GM12865 (cell line): ENCODE measurements around the gene ATG12.
"Not testable (repeated sequence)": the region's sequence is repeated elsewhere in the genome, so short reads cannot be mapped to it uniquely, and the experiment has no call there.

Source experiments
- DNase-seq: peaks from one replicate; pipeline ENCODE4 v3.0.0; 2010; ENCODE audit warnings: low read depth
- H3K4me3 ChIP-seq: 2 replicates; pipeline ENCODE4 v1.5.1; 2011; ENCODE audit warnings: mild to moderate bottlenecking, low read depth, low read length, control low read depth
- TF ChIP-seq, protein P1 (sequence below): IDR thresholded peaks from 2 replicates; pipeline ENCODE4 v1.5.1; 2011; ENCODE audit warnings: low read length, control low read depth, low read depth, inconsistent platforms; ENCODE audit not compliant: insufficient read depth; ENCODE audit errors: missing control alignments

Gene ATG12

DNA sequence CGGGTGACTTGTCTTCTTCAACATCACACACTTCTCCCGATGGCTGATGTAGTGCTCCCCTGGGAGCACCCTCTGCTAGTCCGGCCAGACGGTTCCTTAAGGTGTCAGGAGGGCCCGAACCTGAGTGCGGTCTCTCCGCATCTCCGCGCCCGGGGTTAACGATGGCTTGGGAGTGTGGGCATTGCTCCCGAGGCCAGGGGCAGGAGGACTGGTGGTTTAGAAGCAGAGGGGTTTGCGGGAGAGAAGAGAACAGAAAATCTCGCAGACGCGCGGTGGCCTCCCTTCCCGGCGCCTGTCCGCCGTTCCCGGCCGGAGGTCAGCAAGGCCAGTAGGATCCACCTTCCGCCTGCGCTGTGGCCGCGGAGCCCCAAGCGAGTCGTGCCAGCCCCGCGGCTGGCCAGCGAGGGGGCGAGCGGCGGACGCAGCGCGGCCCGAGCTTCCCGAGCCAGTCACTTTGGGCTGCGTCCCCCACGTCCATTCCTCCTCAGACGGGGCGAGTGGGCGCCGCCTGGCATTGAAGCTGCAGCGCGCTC, 25.6 kb downstream of the ATG12 start:
- DNase-seq: no peak
- no peak overlapping the region for H3K4me3 ChIP-seq
- TF ChIP-seq, protein P1, sequence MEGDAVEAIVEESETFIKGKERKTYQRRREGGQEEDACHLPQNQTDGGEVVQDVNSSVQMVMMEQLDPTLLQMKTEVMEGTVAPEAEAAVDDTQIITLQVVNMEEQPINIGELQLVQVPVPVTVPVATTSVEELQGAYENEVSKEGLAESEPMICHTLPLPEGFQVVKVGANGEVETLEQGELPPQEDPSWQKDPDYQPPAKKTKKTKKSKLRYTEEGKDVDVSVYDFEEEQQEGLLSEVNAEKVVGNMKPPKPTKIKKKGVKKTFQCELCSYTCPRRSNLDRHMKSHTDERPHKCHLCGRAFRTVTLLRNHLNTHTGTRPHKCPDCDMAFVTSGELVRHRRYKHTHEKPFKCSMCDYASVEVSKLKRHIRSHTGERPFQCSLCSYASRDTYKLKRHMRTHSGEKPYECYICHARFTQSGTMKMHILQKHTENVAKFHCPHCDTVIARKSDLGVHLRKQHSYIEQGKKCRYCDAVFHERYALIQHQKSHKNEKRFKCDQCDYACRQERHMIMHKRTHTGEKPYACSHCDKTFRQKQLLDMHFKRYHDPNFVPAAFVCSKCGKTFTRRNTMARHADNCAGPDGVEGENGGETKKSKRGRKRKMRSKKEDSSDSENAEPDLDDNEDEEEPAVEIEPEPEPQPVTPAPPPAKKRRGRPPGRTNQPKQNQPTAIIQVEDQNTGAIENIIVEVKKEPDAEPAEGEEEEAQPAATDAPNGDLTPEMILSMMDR: no peak

DNA sequence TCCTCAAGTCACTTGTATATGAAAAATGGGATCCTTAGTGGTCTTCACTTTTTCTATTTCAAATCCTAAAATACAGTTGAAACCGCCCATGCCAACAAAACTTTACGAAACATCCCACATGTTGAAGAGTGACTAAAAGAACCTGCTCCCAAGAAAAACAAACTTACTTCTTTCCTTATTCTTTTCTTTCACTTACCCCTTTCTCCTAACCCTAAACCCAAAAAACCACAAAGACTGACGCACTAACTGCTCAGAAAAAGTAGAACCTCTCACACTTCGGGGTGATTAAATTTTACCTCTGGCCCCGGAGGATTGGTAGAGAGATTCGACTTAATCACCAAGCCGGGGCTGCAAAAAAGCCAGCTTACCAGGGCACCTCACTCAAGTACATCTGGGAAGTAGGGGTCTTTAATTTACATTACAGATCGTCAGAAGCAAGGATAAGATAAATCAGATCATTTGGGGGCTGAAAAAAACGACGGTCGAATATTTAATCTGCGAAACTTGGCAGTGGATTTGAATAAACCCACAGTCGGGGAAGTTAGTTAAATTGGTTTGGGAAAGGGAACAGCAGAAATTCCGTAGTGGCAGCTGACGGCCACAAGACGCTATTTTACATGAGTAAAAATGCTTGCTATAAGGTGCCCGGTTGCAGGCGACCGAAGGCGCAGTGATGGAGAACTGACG, 26.2 kb downstream of the ATG12 start:
- DNase-seq: no peak
- TF ChIP-seq, protein P1: no peak
- no peak overlapping the region for H3K4me3 ChIP-seq

DNA sequence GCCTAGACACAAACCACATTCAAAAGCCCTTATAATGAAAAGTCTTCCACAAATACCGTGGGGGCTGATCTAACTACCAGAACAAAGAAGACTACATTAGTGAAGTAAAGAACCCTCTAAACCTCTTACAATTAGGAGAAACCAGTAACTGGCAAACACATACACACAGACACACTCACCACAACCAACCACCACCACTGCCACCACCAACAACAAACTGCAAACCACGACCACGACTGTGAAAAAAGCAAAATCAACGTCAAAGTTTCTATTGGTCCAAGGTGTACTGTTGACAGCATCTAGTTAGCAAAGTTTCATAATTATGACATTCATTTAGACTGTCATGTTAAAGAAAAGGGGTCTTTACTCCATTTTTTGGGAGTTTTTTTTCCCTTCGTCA, 27.6 kb downstream of the ATG12 start:
- no peak overlapping the region for H3K4me3 ChIP-seq
- DNase-seq: no peak
- TF ChIP-seq, protein P1: no peak

DNA sequence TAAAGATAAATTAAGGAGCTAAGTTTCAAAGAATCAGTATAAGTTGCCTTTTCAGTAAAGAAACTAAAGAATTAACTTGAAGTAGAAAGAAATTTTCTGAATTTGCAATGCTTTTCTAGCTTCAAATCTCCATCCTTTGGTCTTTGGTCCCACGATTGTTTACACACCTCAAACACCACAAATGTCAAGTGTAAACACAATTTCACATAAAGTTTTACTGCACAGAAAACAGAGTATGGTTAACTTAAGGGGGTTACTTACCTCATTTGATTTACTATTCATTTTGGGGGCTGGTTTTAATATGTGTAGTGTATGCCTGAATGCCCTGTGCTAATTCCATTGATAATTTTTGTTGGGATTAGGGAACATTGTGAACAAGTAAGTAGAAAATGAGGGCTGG, 29.0 kb downstream of the ATG12 start:
- TF ChIP-seq, protein P1: no peak
- H3K4me3 ChIP-seq: no peak overlapping the region
- DNase-seq: no peak

DNA sequence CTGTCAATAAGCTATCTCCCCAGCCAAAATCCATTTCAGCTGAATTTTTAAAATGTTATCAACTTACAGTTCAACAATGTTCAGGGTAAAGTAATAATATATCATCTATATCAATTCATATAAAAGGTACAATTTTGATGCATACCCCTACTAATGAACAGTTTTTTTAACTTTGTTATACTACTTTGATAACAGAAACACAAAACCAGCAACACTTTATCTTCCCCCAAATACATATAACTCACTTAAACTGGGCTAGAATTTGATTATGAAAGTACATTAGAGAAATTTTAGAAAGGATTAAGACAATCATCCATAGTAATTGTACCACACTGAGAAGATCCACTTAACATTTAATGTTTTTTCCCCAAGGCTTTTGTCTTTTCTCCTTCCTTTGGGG, 30.0 kb downstream of the ATG12 start:
- H3K4me3 ChIP-seq: no peak overlapping the region
- TF ChIP-seq, protein P1: no peak
- no peak for DNase-seq

DNA sequence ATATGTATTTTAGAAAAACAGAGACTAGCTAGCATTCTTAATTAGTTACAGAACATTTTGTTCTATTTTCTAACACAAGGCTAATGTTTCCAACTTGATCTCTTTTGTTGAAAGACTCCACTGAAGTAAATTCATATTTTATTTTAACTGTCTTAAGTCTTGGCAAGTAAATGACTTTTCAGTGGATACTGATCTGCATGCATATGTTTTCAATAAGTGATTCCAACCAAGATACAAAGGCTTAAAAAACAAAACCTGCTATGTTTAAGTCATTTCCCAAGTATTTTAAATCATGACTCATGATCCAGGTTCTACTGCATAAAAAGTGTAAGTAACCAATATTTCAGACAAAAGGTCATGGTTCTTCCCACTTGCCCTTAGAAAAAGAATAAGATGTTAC, 30.6 kb downstream of the ATG12 start:
- no peak overlapping the region for H3K4me3 ChIP-seq
- DNase-seq: no peak
- TF ChIP-seq, protein P1: no peak

DNA sequence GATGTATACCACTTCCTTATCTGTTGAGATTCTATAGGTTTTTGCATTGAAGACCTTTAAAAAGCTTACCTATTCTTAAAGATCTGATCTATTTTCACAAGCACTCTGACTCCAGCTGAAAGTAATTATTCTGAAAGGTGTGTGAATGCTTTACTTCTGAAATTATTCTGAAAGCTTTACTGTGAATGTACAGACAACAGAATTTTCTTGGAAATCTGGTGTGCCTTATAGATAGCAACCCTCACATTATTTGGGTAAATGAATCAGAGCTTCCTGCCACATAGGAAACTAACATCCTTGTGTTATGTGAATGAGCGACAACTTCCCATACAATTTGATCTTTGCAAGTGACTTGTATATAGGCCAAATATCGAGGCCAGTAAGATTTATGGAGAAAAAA, 31.4 kb downstream of the ATG12 start:
- DNase-seq: no peak
- TF ChIP-seq, protein P1: no peak
- H3K4me3 ChIP-seq: no peak overlapping the region

DNA sequence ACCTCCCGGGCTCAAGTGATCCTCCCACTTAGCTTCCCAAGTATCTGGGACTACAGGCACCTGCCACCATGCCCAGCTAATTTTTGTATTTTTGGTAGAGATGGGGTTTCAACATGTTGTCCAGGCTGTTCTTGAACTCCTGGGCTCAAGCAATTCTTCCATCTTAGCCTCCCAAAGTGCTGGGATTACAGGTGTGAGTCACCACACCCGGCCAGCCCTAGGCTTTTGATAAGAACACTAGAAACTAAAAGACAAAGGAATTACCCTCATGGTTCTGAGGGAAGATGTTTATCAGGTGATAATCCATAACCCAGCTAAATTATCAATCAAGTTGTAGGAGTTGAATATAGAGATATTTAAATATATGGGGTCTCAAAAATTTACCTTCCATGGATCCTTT, 33.3 kb downstream of the ATG12 start:
- not testable (repeated sequence) for H3K4me3 ChIP-seq, DNase-seq
